HG03064 (cell line): Measurements from ENCODE around the gene BPIFB3.
"Not testable (repeated sequence)": the region's sequence is repeated elsewhere in the genome, so short reads cannot be mapped to it uniquely, and the experiment has no call there.

Source experiments
- ATAC-seq: cut with Tn5 transposase; IDR thresholded peaks from one replicate; pipeline ENCODE4 v1.9.1; 2021; ENCODE audit warnings: low read depth; ENCODE audit not compliant: unreplicated experiment

The BPIFB3 gene

GRCh38 chr20:33082546-33082945, 28.8 kb downstream of the BPIFB3 start:
- ATAC-seq = no peak

- ATAC-seq = no peak
Observed at GRCh38 chr20:33083544-33084340, 30.0 kb downstream of the BPIFB3 start.

GRCh38 chr20:33084722-33085121, 31.0 kb downstream of the BPIFB3 start:
- no peak for ATAC-seq

DNA sequence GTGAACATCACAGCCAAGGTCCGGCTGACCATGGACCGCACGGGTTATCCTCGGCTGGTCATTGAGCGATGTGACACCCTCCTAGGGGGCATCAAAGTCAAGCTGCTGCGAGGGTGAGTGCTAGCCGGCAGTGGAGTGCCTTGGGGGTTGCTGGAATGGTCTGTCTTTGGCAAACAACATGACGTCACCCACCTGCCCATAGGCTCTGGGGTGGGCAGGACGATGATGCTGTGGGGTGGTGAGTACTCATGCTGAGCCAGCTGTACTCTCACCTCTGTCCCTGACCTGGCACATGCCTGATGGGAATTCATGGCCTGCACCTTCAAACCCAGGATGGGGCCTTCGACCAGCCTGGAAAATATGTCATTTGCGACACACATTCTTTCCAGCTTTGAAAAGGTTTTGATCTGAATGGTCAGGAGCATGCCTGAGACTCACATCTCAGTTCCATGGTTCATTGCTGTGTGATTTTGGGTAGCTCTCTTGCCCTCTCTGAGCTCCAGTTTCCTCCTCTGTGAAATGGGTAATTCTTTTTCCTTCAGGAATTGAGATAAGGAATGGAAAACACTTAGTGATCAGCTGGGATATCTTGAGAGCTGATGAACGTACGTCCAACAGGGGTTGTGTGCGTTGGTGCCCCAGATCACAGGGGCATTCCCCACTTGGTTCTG, 32.5 kb downstream of the BPIFB3 start:
- no peak for ATAC-seq

DNA sequence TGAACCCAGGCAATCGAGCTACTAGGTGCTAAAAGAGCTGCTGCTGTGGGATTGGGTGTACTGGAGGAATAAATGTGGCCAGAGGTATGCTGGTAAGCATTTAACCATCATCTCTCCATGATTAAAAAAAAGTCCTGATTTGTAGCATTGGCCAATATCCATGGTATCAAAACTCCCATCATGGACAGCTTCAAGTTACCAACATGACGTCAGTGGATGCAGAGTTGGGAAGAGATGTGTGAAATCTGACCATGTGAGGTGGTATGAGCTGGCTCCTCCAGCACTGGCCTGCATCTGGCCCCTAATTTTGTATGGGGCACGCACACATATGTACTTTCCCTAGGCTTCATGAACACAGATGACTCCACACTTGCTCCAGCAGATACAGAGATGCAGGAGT, 37.4 kb downstream of the BPIFB3 start:
- no peak for ATAC-seq

- ATAC-seq = no peak
Observed at GRCh38 chr20:33091693-33092092, 38.0 kb downstream of the BPIFB3 start.

DNA sequence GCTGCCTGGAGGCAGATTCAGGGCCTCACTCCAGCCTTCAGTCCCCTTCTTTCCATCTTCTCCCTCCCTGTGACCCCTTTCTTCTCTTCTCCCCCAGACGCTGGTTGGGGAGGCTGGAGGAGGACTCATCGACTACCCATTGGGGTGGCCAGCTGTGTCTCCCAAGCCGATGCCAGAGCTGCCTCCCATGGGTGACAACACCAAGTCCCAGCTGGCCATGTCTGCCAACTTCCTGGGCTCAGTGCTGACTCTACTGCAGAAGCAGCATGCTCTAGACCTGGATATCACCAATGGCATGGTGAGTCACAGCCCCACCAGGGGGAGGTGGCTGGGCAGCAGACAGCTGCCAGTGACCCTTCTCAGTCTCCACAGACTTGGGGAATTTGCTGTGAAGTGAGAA, 38.7 kb downstream of the BPIFB3 start:
- no peak for ATAC-seq

DNA sequence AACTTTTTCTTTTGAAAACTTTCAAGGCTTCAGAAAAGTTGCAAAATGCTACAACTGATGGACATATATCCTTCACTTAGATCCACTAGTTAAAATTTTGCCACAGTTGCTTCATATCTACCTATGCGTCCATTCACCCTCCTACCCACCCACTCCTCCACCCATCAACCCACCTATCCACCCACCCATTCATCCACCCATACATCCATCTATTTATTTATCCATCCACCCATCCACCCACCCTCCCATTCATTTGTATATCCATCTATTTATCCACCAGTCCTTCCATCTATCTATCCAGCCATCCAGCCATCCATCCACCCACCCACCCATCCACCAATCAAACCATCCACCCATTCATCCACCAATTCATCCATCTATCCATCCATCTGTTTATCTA, 39.4 kb downstream of the BPIFB3 start:
- ATAC-seq = no peak

DNA sequence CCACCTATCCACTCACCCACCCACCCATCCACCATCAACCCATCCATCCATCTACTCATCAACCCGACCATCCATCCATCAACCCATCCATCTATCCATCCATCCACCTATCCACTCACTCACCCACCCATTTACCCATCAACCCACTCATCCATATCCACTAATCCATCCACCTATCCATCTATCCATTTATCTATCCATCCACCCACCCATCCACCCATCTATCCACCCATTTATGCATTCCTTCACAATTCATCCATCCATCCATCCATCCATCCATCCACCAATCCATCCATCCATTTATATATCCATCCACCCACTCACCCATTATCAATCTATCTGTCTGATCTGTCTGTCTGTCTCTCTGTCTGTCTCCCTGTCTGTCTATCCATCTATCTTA, 39.9 kb downstream of the BPIFB3 start:
- ATAC-seq = no peak

DNA sequence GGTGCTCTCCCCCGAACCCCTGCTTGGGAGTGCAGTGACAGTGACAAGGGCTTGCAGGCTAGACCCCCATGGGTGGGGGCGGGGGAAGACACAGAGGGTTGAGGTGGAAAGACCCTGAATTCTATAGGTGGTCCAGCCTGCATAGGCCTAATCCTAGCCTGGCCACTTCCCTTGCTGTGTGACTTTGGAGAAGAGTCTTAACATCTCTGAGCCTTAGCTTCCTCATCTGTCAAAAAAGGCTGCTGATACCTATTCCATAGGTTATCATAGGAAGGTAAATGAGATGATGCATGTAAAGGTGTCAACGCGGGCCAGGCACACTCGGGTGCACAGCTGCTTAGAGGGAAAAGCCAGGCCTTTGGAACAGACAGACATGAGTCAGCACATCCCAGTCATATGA, 41.5 kb downstream of the BPIFB3 start:
- no peak for ATAC-seq

DNA sequence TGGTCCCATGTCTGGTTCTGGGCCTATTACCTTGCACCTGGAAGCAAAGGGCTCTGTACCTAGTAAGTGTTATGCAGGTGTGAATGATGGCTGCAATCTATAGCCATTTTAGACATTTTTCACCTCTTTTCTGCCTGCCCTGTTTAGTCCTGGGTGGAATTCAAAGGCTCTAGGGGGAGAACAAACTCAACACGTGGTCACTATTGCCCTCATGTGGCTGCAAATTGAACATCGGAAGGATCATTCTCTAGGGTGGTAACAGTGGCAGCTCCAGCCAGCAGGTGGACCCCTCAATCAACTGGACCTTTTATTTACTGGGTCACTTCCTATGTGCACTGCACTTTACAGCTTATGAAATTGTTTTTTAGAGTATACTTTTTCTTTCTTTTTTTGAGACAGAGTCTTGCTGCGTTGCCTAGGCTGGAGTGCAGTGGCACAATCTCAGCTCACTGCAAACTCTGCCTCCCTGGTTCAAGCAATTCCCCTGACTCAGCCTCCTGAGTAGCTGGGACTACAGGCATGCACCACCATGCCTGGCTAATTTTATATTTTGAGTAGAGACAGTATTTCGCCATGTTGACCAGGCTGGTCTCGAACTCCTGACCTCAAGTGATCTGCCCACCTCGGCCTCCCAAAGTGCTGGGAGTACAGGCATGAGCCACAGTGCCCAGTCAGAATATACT, 42.3 kb downstream of the BPIFB3 start:
- ATAC-seq = not testable (repeated sequence)

DNA sequence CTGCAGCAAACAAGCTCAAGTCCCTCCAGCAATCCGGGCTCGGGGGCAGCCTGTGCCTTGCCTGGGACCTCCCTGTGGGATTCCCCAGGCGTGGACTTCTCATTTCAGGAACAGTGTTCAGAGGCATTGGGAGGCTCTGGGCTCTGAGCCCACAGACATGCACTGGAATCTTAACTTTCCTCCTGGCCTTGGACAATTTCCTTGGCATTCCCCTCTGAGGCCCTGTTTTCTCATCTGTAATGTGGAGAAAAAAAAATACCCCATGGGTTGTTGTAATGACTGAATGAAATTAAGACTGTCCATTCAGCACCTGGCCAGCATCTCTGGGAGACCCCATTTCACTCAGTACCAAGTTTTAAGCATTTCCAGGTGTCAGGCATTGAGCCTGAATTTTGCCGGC, 43.3 kb downstream of the BPIFB3 start:
- no peak for ATAC-seq

DNA sequence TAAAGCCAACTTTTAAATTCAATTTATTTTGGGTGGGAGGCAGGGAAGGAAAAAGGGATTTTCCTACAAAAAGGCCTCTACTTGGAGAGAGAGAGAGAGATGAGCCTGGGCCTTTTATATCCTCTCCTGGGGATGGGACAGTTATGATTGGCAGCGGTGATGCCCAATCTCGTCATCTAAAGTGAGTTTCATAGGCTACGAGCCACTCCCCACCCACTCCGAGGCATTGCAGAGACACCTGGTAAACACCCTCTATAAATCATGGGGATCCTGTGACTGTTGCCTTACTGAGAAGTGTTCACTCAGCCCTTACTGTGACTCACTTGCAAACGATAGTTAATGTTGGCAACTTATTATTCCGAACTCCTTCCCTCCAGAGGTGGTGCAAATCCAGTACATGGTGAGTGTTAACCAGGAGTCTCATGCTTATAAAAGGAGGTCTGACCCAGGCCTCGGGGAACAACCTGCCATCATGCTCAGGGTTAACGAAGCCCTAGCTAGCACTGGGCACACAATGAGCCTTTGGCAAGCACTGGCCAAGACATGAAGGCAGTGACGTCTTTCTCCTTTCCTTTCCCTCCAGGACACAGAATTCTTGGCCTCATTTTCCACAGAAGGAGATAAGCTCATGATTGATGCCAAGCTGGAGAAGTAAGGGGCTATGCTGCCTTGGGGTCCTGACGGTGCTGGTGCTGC, 46.3 kb downstream of the BPIFB3 start:
- ATAC-seq = no peak

DNA sequence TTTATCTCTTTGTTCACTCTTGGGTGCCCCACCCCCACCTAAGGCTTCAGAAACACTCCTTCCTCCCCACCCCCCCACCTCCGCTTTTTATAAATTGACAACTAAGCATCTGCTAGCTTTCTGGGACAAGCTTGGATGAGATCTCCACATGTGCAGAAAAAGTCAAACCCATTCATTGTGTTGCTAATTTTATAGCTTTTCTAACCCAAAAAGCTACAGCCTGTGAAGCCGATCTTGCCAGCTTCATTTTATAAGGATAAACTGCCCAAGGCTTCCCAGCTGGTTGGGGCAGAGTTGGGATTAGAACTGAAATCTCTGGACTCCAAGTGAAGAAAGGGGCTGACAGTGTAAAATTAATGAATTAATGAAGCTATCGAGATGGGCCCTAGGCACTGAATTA, 49.9 kb downstream of the BPIFB3 start:
- no peak for ATAC-seq

GRCh38 chr20:33104336-33104735, 50.6 kb downstream of the BPIFB3 start:
- no peak for ATAC-seq

DNA sequence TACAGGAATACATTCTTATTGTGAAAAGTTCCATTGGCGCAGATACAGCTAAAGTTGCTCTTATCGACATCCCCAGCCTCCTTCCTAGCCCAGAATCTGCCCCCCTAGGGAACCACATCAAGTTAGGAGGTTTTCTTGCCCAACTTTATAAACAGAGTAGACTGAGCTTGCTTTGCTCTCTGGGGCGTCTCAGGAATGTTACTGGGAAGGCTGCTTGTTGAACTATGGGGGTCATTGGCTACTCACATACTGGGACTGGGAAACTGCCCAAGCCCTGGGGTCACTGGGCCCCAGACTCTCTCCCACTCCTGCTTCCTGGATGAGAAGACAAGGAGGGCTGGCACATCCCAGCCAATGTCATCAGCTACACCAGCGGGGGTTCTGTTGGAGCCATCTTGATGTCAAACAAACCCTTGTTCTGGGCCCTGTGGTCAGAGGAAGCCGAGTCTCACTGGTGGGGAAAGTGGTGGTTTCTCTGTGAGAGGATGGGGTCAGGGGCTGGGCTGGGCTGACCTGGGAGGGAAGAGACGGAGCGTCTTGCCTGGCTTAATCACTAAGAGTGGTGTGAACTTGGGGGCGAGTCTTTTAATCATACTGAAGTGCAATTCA, 51.7 kb downstream of the BPIFB3 start:
- ATAC-seq = no peak

- not testable (repeated sequence) for ATAC-seq
Observed at GRCh38 chr20:33106058-33106620, 52.4 kb downstream of the BPIFB3 start.

DNA sequence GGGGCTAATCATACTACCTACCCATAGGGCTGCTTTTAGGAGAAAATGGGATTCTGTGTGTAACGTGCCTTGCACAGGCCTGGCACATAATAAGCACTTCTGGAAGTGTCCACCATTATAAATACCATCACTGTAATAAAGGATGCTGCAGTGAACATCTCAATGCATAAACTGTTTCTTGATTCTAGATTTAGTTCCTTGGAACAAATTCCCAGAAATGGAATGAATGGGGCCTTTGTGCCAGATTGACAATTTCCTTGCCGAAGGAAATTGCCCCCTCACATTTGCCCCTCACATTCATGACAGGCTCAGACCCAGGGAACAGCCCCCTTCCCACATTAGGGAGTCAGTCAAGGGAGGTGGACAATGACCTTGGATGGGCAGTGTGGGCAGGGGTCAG, 55.0 kb downstream of the BPIFB3 start:
- ATAC-seq = no peak

GRCh38 chr20:33110147-33110825, 56.6 kb downstream of the BPIFB3 start:
- ATAC-seq = no peak

DNA sequence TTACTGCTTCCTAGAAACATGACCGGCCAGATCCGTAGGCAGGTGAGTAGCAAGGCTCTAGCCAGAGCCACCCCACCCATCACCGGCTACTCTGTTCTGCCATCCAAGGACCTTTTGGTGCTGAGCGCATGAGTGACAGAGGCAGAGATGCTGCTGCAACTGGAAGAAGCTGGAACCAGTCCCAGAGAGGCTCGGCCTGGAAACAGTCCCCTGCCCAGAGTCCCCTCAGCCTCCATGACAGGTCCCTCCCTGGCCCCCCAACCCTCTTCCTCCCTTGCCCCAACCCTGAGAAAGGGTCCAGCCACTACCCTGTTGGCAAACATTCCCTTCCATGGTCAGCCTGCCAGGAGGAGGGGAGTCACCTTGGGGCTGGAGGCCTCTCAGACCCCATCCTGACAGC, 57.6 kb downstream of the BPIFB3 start:
- ATAC-seq = no peak
